ENCODE measurements around the gene ERBB2.

ERBB2 gene

GRCh38 chr17:39738568-39738901 lies 38.7 kb downstream of the ERBB2 start:
- Histone ChIP-seq H3K27ac (no peak overlapping the region), H3K36me3 (ENCODE audit: insufficient read depth, low read length) (no peaks in the 10 kb centered on the region), H3K4me3 (peak overlapping the region; percentile 57; the same call in 1 of the 2 replicates), H3K9ac (ENCODE audit: insufficient read length) (no peak overlapping the region), H3K9me3 (ENCODE audit: low read depth, low read length) (no peaks in the 10 kb centered on the region)
- no peak for TF ChIP-seq EZH2 (IDR thresholded peaks at IDR 0.05)
- TF ChIP-seq POLR2AphosphoS5 (IDR thresholded peaks at IDR 0.05; ENCODE audit: borderline replicate concordance, low read depth, low read length): no peak
- no peak for TF ChIP-seq FOXP2 (optimal IDR thresholded peaks at IDR 0.05; ENCODE audit: control extremely low read depth, extremely low read length, insufficient read depth)
- no peak for DNase-seq (ENCODE audit: low read depth, low spot score)

DNA sequence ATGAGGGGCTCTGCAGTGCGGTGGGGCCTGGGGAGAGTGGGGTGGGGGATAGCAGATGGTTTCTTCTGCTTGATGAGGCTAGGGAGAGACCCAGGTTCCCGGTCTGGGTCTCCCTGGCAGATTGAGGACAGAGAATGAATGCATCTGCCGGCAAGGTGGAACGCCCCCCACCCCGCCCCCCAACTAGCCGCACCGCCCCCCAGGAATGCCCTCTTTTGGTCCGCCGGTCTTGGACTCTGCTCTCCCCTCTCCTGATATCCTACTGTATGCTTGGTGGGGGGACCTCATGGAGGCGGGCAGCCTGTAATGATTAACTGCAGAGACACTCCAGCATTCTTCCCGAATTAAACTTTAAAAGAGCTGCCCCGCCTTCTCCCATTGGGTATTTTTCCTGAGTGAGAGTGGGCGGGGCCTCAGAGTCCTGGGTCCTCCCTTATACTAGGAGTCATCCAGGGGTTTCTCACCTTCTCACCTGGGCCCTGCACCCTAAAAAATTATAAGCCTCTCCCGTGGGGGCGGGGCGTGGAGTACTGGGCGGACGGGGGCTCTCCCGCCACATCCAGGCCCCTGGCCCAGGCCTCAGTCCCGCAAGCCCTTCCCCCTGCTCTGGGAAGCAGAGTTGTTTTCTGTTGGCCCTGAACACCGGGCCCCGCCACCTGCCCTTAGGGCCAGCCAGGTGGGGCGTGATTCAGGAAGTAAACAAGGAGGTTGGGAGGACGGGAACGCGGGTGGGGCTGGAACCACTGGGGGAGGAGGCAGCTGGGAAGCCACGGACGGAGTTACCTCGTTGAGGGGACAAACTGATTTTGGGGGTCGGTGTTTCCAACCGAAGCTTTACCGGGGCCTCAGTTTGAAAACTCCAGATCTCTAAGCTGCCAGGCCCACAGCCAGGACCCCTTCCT lies 39.4 kb downstream of the ERBB2 start:
- no peak for DNase-seq (ENCODE audit: low read depth, low spot score)
- Histone ChIP-seq H3K36me3 (ENCODE audit: insufficient read depth, low read length) (no peaks in the 10 kb centered on the region), H3K9ac (ENCODE audit: insufficient read length) (no peak overlapping the region), H3K9me3 (ENCODE audit: low read depth, low read length) (no peaks in the 10 kb centered on the region), H3K4me3 (peak overlapping the region; percentile 57; the same call in 1 of the 2 replicates), H3K27ac (no peak overlapping the region)
- TF ChIP-seq EZH2 (IDR thresholded peaks at IDR 0.05) (no peak), FOXP2 (optimal IDR thresholded peaks at IDR 0.05; ENCODE audit: control extremely low read depth, extremely low read length, insufficient read depth) (no peak), POLR2AphosphoS5 (IDR thresholded peaks at IDR 0.05; ENCODE audit: borderline replicate concordance, low read depth, low read length) (no peak)

GRCh38 chr17:39739885-39740356 lies 40.1 kb downstream of the ERBB2 start:
- Histone ChIP-seq H3K36me3 (ENCODE audit: insufficient read depth, low read length) (no peaks in the 10 kb centered on the region), H3K27ac (no peak overlapping the region), H3K9ac (ENCODE audit: insufficient read length) (no peak overlapping the region), H3K9me3 (ENCODE audit: low read depth, low read length) (no peaks in the 10 kb centered on the region), H3K4me3 (no peak overlapping the region)
- no peak for DNase-seq (ENCODE audit: low read depth, low spot score)
- TF ChIP-seq EZH2 (IDR thresholded peaks at IDR 0.05) (no peak), POLR2AphosphoS5 (IDR thresholded peaks at IDR 0.05; ENCODE audit: borderline replicate concordance, low read depth, low read length) (no peak), FOXP2 (optimal IDR thresholded peaks at IDR 0.05; ENCODE audit: control extremely low read depth, extremely low read length, insufficient read depth) (no peak)

GRCh38 chr17:39740357-39741111 lies 40.7 kb downstream of the ERBB2 start:
- no peak for DNase-seq (ENCODE audit: low read depth, low spot score)

GRCh38 chr17:39742126-39742855 lies 42.4 kb downstream of the ERBB2 start:
- TF ChIP-seq EZH2 (IDR thresholded peaks at IDR 0.05) (no peak), FOXP2 (optimal IDR thresholded peaks at IDR 0.05; ENCODE audit: control extremely low read depth, extremely low read length, insufficient read depth) (no peak), POLR2AphosphoS5 (IDR thresholded peaks at IDR 0.05; ENCODE audit: borderline replicate concordance, low read depth, low read length) (no peak)
- Histone ChIP-seq H3K9me3 (ENCODE audit: low read depth, low read length) (no peaks in the 10 kb centered on the region), H3K9ac (ENCODE audit: insufficient read length) (no peak overlapping the region), H3K36me3 (ENCODE audit: insufficient read depth, low read length) (no peaks in the 10 kb centered on the region), H3K27ac (no peak overlapping the region), H3K4me3 (no peak overlapping the region)
- DNase-seq (ENCODE audit: low read depth, low spot score): no peak

More at GRCh38 chr17:39740357-39741111, 40.7 kb downstream of the ERBB2 start:
- TF ChIP-seq FOXP2 (optimal IDR thresholded peaks at IDR 0.05; ENCODE audit: control extremely low read depth, extremely low read length, insufficient read depth): no peak
- no peak for TF ChIP-seq EZH2 (IDR thresholded peaks at IDR 0.05)
- no peak for TF ChIP-seq POLR2AphosphoS5 (IDR thresholded peaks at IDR 0.05; ENCODE audit: borderline replicate concordance, low read depth, low read length)
- Histone ChIP-seq H3K9ac (ENCODE audit: insufficient read length) (no peak overlapping the region), H3K36me3 (ENCODE audit: insufficient read depth, low read length) (no peaks in the 10 kb centered on the region), H3K9me3 (ENCODE audit: low read depth, low read length) (no peaks in the 10 kb centered on the region), H3K27ac (no peak overlapping the region), H3K4me3 (no peak overlapping the region)

- Histone ChIP-seq H3K9me3 (ENCODE audit: low read depth, low read length) (no peaks in the 10 kb centered on the region), H3K4me3 (no peak overlapping the region), H3K36me3 (ENCODE audit: insufficient read depth, low read length) (no peaks in the 10 kb centered on the region), H3K9ac (ENCODE audit: insufficient read length) (no peak overlapping the region), H3K27ac (no peak overlapping the region)
- TF ChIP-seq EZH2 (IDR thresholded peaks at IDR 0.05) (no peak), FOXP2 (optimal IDR thresholded peaks at IDR 0.05; ENCODE audit: control extremely low read depth, extremely low read length, insufficient read depth) (no peak), POLR2AphosphoS5 (IDR thresholded peaks at IDR 0.05; ENCODE audit: borderline replicate concordance, low read depth, low read length) (no peak)
- DNase-seq (ENCODE audit: low read depth, low spot score): no peak
These were observed 43.1 kb downstream of the ERBB2 start for GRCh38 chr17:39742856-39743436.

GRCh38 chr17:39744075-39744835 lies 44.4 kb downstream of the ERBB2 start:
- Histone ChIP-seq H3K9me3 (ENCODE audit: low read depth, low read length) (no peaks in the 10 kb centered on the region), H3K9ac (ENCODE audit: insufficient read length) (no peak overlapping the region), H3K27ac (no peak overlapping the region), H3K4me3 (no peak overlapping the region), H3K36me3 (ENCODE audit: insufficient read depth, low read length) (no peaks in the 10 kb centered on the region)
- TF ChIP-seq FOXP2 (optimal IDR thresholded peaks at IDR 0.05; ENCODE audit: control extremely low read depth, extremely low read length, insufficient read depth) (no peak), POLR2AphosphoS5 (IDR thresholded peaks at IDR 0.05; ENCODE audit: borderline replicate concordance, low read depth, low read length) (no peak), EZH2 (IDR thresholded peaks at IDR 0.05) (no peak)
- no peak for DNase-seq (ENCODE audit: low read depth, low spot score)
